GM19438 (cell line): Measurements from ENCODE around the gene C16orf74.

Source experiments
- ATAC-seq: cut with Tn5 transposase; IDR thresholded peaks from one replicate; pipeline ENCODE4 v1.9.1; 2021; ENCODE audit warnings: low read depth; ENCODE audit not compliant: unreplicated experiment

The C16orf74 gene

GRCh38 chr16:85751698-85752501 is 1.0 kb upstream of the C16orf74 start:
- no peak for ATAC-seq

GRCh38 chr16:85750146-85750826 is 610 bp downstream of the C16orf74 start:
- no peak for ATAC-seq

GRCh38 chr16:85749771-85750145 is 1.1 kb downstream of the C16orf74 start:
- no peak for ATAC-seq

- ATAC-seq = no peak
Observed at GRCh38 chr16:85746460-85747215, 4.3 kb downstream of the C16orf74 start.

GRCh38 chr16:85738923-85739715 is 11.8 kb downstream of the C16orf74 start:
- no peak for ATAC-seq

GRCh38 chr16:85736921-85737320 is 14.0 kb downstream of the C16orf74 start:
- no peak for ATAC-seq

- ATAC-seq = no peak
Observed at GRCh38 chr16:85735946-85736345, 14.9 kb downstream of the C16orf74 start.

- peak; percentile 80 for ATAC-seq
Observed at GRCh38 chr16:85735225-85735635, 15.7 kb downstream of the C16orf74 start.

GRCh38 chr16:85734311-85735017 is 16.4 kb downstream of the C16orf74 start:
- ATAC-seq = no peak

GRCh38 chr16:85733839-85734170 is 17.1 kb downstream of the C16orf74 start:
- no peak for ATAC-seq

- ATAC-seq = no peak
Observed at GRCh38 chr16:85733155-85733838, 17.6 kb downstream of the C16orf74 start.

- ATAC-seq = no peak
Observed at GRCh38 chr16:85731179-85731578, 19.7 kb downstream of the C16orf74 start.

- no peak for ATAC-seq
Observed at GRCh38 chr16:85730186-85730465, 20.8 kb downstream of the C16orf74 start.

- no peak for ATAC-seq
Observed at GRCh38 chr16:85729452-85730185, 21.3 kb downstream of the C16orf74 start.

GRCh38 chr16:85728879-85729278 is 22.0 kb downstream of the C16orf74 start:
- ATAC-seq = no peak

GRCh38 chr16:85724936-85725335 is 26.0 kb downstream of the C16orf74 start:
- no peak for ATAC-seq

- no peak for ATAC-seq
Observed at GRCh38 chr16:85724126-85724879, 26.6 kb downstream of the C16orf74 start.

- no peak for ATAC-seq
Observed at GRCh38 chr16:85722128-85722893, 28.6 kb downstream of the C16orf74 start.
